HG02623 (cell line): Measurements from ENCODE around the gene CMTM2.
"Not testable (repeated sequence)": the region's sequence is repeated elsewhere in the genome, so short reads cannot be mapped to it uniquely, and the experiment has no call there.

Experiments used
- ATAC-seq: cut with Tn5 transposase; IDR thresholded peaks from one replicate; pipeline ENCODE4 v1.9.1; 2021; ENCODE audit warnings: moderate library complexity; ENCODE audit not compliant: unreplicated experiment

CMTM2 gene

GRCh38 chr16:66581246-66581952 is 2.1 kb downstream of the CMTM2 start:
- no peak for ATAC-seq

GRCh38 chr16:66585481-66586239 is 6.4 kb downstream of the CMTM2 start:
- ATAC-seq: no peak

- ATAC-seq: no peak
Observed at GRCh38 chr16:66587881-66588600, 8.8 kb downstream of the CMTM2 start.

GRCh38 chr16:66588981-66589713 is 9.9 kb downstream of the CMTM2 start:
- ATAC-seq: peak; percentile 55

GRCh38 chr16:66590322-66590721 is 11.1 kb downstream of the CMTM2 start:
- no peak for ATAC-seq

- no peak for ATAC-seq
Observed at GRCh38 chr16:66591018-66591417, 11.8 kb downstream of the CMTM2 start.

GRCh38 chr16:66592241-66592640 is 13.0 kb downstream of the CMTM2 start:
- no peak for ATAC-seq

GRCh38 chr16:66592814-66593213 is 13.6 kb downstream of the CMTM2 start:
- ATAC-seq: no peak

GRCh38 chr16:66594739-66595138 is 15.5 kb downstream of the CMTM2 start:
- no peak for ATAC-seq

- ATAC-seq: not testable (repeated sequence)
Observed at GRCh38 chr16:66596559-66596958, 17.3 kb downstream of the CMTM2 start.

- no peak for ATAC-seq
Observed at GRCh38 chr16:66596986-66597848, 18.0 kb downstream of the CMTM2 start.

- no peak for ATAC-seq
Observed at GRCh38 chr16:66598111-66598510, 18.8 kb downstream of the CMTM2 start.

GRCh38 chr16:66599726-66600125 is 20.5 kb downstream of the CMTM2 start:
- no peak for ATAC-seq

GRCh38 chr16:66600477-66600876 is 21.2 kb downstream of the CMTM2 start:
- ATAC-seq: no peak

- ATAC-seq: no peak
Observed at GRCh38 chr16:66601471-66601870, 22.2 kb downstream of the CMTM2 start.

GRCh38 chr16:66603537-66604375 is 24.5 kb downstream of the CMTM2 start:
- ATAC-seq: no peak

- ATAC-seq: peak; percentile 47
Observed at GRCh38 chr16:66604376-66605176, 25.3 kb downstream of the CMTM2 start, which contains the start of gene CMTM3. Gene CMTM3, plus strand, starts transcription at chr16:66604704. Its CDS starts 102 bp downstream, at chr16:66604806.
